ENCODE data around the gene FAM3A. TPM values are rescaled to one million over a fixed set of nuclear protein-coding genes. Genes with fewer than 3 reads are reported as not detected.
"Not testable (repeated sequence)": the region's sequence is repeated elsewhere in the genome, so short reads cannot be mapped to it uniquely, and the experiment has no call there.

FAM3A gene
- total and polyA plus RNA-seq, 9 of the 15 experiments (the other 6 are each of a cell fraction or from before 2014, with no cell fraction given): 0.75 to 70.6 (median 27.0) TPM

GRCh38 chrX:154501423-154501822, 14.6 kb downstream of the FAM3A start (continued):
- TF ChIP-seq SMARCE1 (IDR thresholded peaks at IDR 0.05): peak; percentile 41; the same call in 1 of the 2 replicates
- peak; percentile 69 for TF ChIP-seq TBP (optimal IDR thresholded peaks at IDR 0.05; ENCODE audit: low read depth, low read length)

GRCh38 chrX:154496591-154497137, 19.4 kb downstream of the FAM3A start:
- H4K20me1 ChIP-seq (replicated peaks; ENCODE audit: control insufficient read depth, insufficient read depth, low read length); H3K27me3 ChIP-seq (ENCODE audit: control insufficient read depth in 2 of 2, insufficient read depth in 2 of 2, low read length in 2 of 2); H3K79me2 ChIP-seq (ENCODE audit: control insufficient read depth, insufficient read depth, low read length); H3K9me1 ChIP-seq (ENCODE audit: control insufficient read depth, insufficient read depth, low read length); H3K4me3 ChIP-seq; BruUV-seq (replicated peaks); H3K4me2 ChIP-seq (ENCODE audit: insufficient read depth, low read length); H3K9me3 ChIP-seq (replicated peaks; ENCODE audit: control insufficient read depth, insufficient read depth, low read depth, low read length); H3K36me3 ChIP-seq (ENCODE audit: control insufficient read depth, insufficient read depth, low read length); CTCF ChIA-PET (ENCODE audit: low intra/inter-chr PET ratio); in situ Hi-C loops (cut with MboI); DNase-seq (ENCODE audit: extremely low read depth in 1 of 4, low spot score in 3 of 4); H3K9ac ChIP-seq (ENCODE audit: insufficient read depth in 1 of 2, low read depth in 2 of 2, low read length in 2 of 2); TF ChIP-seq NR2C1 (IDR thresholded peaks at IDR 0.05): not testable (repeated sequence)
- FAIRE-seq (peak; percentile 85), ATAC-seq (0 out of 3 replicates have a peak, but pooled peaks have one; percentile 6)
- POLR2A ChIA-PET: interaction anchor here (0.7 to 1.5 kb wide), 2 partner anchors 20 to 32 kb away, joined by 3 to 4 read pairs; partner anchors contain the start of gene FAM3A
- Histone ChIP-seq H3K27ac (ENCODE audit: extremely low read depth, low read depth, low read length) (peak overlapping the region; percentile 48; the same call in 1 of the 3 replicates), H3K4me1 (replicated peaks in 1 of 2; ENCODE audit: control insufficient read depth in 2 of 2, insufficient read depth in 2 of 2, low read length in 2 of 2) (peaks cover 31 to 42% of the 10 kb centered on the region in 2 experiments), H2AFZ (ENCODE audit: low read depth, low read length) (peak overlapping the region; percentile 0; the same call in 1 of the 2 replicates)
- intact Hi-C loops (cut with micrococcal nuclease): loop anchor here (10.0 kb wide), 1 partner anchor 122 kb away; the partner anchor contains the start of genes EMD and FLNA
- WGBS (ENCODE audit: insufficient coverage, low coverage, missing lambda C conversion rate): 22% methylated on average over 4 of the region's 4 CpGs
- TF ChIP-seq MECOM (CRISPR knock-in tag; IDR thresholded peaks at IDR 0.05) (peak; percentile 84), NFIC (IDR thresholded peaks at IDR 0.05) (0 out of 2 replicates have a peak, but pooled peaks have one; percentile 17), NR2C1 (tag; IDR thresholded peaks at IDR 0.05) (0 out of 2 replicates have a peak, but pooled peaks have one; percentile 17), MEIS2 (IDR thresholded peaks at IDR 0.05; ENCODE audit: partially characterized antibody) (peak; percentile 69)
- TF ChIP-seq, protein P1, sequence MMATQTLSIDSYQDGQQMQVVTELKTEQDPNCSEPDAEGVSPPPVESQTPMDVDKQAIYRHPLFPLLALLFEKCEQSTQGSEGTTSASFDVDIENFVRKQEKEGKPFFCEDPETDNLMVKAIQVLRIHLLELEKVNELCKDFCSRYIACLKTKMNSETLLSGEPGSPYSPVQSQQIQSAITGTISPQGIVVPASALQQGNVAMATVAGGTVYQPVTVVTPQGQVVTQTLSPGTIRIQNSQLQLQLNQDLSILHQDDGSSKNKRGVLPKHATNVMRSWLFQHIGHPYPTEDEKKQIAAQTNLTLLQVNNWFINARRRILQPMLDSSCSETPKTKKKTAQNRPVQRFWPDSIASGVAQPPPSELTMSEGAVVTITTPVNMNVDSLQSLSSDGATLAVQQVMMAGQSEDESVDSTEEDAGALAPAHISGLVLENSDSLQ (IDR thresholded peaks at IDR 0.05): peak; percentile 85
- TF ChIP-seq, protein P2, sequence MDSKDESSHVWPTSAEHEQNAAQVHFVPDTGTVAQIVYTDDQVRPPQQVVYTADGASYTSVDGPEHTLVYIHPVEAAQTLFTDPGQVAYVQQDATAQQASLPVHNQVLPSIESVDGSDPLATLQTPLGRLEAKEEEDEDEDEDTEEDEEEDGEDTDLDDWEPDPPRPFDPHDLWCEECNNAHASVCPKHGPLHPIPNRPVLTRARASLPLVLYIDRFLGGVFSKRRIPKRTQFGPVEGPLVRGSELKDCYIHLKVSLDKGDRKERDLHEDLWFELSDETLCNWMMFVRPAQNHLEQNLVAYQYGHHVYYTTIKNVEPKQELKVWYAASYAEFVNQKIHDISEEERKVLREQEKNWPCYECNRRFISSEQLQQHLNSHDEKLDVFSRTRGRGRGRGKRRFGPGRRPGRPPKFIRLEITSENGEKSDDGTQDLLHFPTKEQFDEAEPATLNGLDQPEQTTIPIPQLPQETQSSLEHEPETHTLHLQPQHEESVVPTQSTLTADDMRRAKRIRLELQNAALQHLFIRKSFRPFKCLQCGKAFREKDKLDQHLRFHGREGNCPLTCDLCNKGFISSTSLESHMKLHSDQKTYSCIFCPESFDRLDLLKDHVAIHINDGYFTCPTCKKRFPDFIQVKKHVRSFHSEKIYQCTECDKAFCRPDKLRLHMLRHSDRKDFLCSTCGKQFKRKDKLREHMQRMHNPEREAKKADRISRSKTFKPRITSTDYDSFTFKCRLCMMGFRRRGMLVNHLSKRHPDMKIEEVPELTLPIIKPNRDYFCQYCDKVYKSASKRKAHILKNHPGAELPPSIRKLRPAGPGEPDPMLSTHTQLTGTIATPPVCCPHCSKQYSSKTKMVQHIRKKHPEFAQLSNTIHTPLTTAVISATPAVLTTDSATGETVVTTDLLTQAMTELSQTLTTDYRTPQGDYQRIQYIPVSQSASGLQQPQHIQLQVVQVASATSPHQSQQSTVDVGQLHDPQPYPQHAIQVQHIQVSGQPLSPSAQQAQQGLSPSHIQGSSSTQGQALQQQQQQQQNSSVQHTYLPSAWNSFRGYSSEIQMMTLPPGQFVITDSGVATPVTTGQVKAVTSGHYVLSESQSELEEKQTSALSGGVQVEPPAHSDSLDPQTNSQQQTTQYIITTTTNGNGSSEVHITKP (IDR thresholded peaks at IDR 0.05; ENCODE audit: partially characterized antibody): peak; percentile 89
- TF ChIP-seq, protein P3, sequence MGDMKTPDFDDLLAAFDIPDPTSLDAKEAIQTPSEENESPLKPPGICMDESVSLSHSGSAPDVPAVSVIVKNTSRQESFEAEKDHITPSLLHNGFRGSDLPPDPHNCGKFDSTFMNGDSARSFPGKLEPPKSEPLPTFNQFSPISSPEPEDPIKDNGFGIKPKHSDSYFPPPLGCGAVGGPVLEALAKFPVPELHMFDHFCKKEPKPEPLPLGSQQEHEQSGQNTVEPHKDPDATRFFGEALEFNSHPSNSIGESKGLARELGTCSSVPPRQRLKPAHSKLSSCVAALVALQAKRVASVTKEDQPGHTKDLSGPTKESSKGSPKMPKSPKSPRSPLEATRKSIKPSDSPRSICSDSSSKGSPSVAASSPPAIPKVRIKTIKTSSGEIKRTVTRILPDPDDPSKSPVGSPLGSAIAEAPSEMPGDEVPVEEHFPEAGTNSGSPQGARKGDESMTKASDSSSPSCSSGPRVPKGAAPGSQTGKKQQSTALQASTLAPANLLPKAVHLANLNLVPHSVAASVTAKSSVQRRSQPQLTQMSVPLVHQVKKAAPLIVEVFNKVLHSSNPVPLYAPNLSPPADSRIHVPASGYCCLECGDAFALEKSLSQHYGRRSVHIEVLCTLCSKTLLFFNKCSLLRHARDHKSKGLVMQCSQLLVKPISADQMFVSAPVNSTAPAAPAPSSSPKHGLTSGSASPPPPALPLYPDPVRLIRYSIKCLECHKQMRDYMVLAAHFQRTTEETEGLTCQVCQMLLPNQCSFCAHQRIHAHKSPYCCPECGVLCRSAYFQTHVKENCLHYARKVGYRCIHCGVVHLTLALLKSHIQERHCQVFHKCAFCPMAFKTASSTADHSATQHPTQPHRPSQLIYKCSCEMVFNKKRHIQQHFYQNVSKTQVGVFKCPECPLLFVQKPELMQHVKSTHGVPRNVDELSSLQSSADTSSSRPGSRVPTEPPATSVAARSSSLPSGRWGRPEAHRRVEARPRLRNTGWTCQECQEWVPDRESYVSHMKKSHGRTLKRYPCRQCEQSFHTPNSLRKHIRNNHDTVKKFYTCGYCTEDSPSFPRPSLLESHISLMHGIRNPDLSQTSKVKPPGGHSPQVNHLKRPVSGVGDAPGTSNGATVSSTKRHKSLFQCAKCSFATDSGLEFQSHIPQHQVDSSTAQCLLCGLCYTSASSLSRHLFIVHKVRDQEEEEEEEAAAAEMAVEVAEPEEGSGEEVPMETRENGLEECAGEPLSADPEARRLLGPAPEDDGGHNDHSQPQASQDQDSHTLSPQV (IDR thresholded peaks at IDR 0.05): peak; percentile 47; the same call in 1 of the 2 replicates
